ENCODE results near the gene TSSK3.
"Not testable (repeated sequence)": the region's sequence is repeated elsewhere in the genome, so short reads cannot be mapped to it uniquely, and the experiment has no call there.

Gene TSSK3

GRCh38 chr1:32352831-32353383 lies 9.4 kb upstream of the TSSK3 start:
- peaks cover 42% of the 10 kb centered on the region for H3K4me1 ChIP-seq (ENCODE audit: control insufficient read depth, insufficient read depth, low read length, unreplicated experiment)
- H3K4me3 ChIP-seq (ENCODE audit: low read depth, low read length): peak overlapping the region; percentile 76
- H3K27me3 ChIP-seq (ENCODE audit: insufficient read depth, low read length): no peaks in the 10 kb centered on the region
- no peaks in the 10 kb centered on the region for H3K36me3 ChIP-seq (ENCODE audit: insufficient read depth, low read length)
- H3K27ac ChIP-seq (ENCODE audit: low read depth, low read length): peak overlapping the region; percentile 41
- no peak overlapping the region for H2AFZ ChIP-seq (ENCODE audit: low read length, unreplicated experiment)
- H3K79me2 ChIP-seq (ENCODE audit: control insufficient read depth, insufficient read depth, low read length, unreplicated experiment): no peaks in the 10 kb centered on the region

- Histone ChIP-seq H3K36me3 (ENCODE audit: insufficient read depth, low read length) (no peaks in the 10 kb centered on the region), H3K4me3 (ENCODE audit: low read depth, low read length) (peak overlapping the region; percentile 76; the same call in 1 of the 2 replicates), H3K79me2 (ENCODE audit: control insufficient read depth, insufficient read depth, low read length, unreplicated experiment) (no peaks in the 10 kb centered on the region), H3K27ac (ENCODE audit: low read depth, low read length) (peak overlapping the region; percentile 41), H3K4me1 (ENCODE audit: control insufficient read depth, insufficient read depth, low read length, unreplicated experiment) (peaks cover 42% of the 10 kb centered on the region), H2AFZ (ENCODE audit: low read length, unreplicated experiment) (no peak overlapping the region), H3K27me3 (ENCODE audit: insufficient read depth, low read length) (no peaks in the 10 kb centered on the region)
Measured at GRCh38 chr1:32353431-32353830, 8.9 kb upstream of the TSSK3 start.

- peak overlapping the region; percentile 41 for H3K27ac ChIP-seq (ENCODE audit: low read depth, low read length)
Measured at GRCh38 chr1:32353886-32354570, 8.3 kb upstream of the TSSK3 start.

GRCh38 chr1:32355778-32356177 lies 6.6 kb upstream of the TSSK3 start:
- H2AFZ ChIP-seq (ENCODE audit: low read length, unreplicated experiment); H3K27me3 ChIP-seq (ENCODE audit: insufficient read depth, low read length); H3K27ac ChIP-seq (ENCODE audit: low read depth, low read length); H3K79me2 ChIP-seq (ENCODE audit: control insufficient read depth, insufficient read depth, low read length, unreplicated experiment); H3K36me3 ChIP-seq (ENCODE audit: insufficient read depth, low read length); H3K4me3 ChIP-seq (ENCODE audit: low read depth, low read length): not testable (repeated sequence)
- H3K4me1 ChIP-seq (ENCODE audit: control insufficient read depth, insufficient read depth, low read length, unreplicated experiment): peaks cover 27% of the 10 kb centered on the region

More at GRCh38 chr1:32353886-32354570, 8.3 kb upstream of the TSSK3 start:
- H3K27me3 ChIP-seq (ENCODE audit: insufficient read depth, low read length): no peaks in the 10 kb centered on the region
- H3K4me3 ChIP-seq (ENCODE audit: low read depth, low read length): no peak overlapping the region; the same call in 1 of the 2 replicates
- no peaks in the 10 kb centered on the region for H3K79me2 ChIP-seq (ENCODE audit: control insufficient read depth, insufficient read depth, low read length, unreplicated experiment)
- peaks cover 37% of the 10 kb centered on the region for H3K4me1 ChIP-seq (ENCODE audit: control insufficient read depth, insufficient read depth, low read length, unreplicated experiment)
- H2AFZ ChIP-seq (ENCODE audit: low read length, unreplicated experiment): no peak overlapping the region
- H3K36me3 ChIP-seq (ENCODE audit: insufficient read depth, low read length): no peaks in the 10 kb centered on the region

GRCh38 chr1:32356478-32356877 lies 5.9 kb upstream of the TSSK3 start:
- Histone ChIP-seq H2AFZ (ENCODE audit: low read length, unreplicated experiment) (no peak overlapping the region), H3K27ac (ENCODE audit: low read depth, low read length) (no peak overlapping the region), H3K4me1 (ENCODE audit: control insufficient read depth, insufficient read depth, low read length, unreplicated experiment) (peaks cover 24% of the 10 kb centered on the region), H3K27me3 (ENCODE audit: insufficient read depth, low read length) (no peaks in the 10 kb centered on the region), H3K4me3 (ENCODE audit: low read depth, low read length) (no peak overlapping the region), H3K79me2 (ENCODE audit: control insufficient read depth, insufficient read depth, low read length, unreplicated experiment) (no peaks in the 10 kb centered on the region), H3K36me3 (ENCODE audit: insufficient read depth, low read length) (no peaks in the 10 kb centered on the region)

GRCh38 chr1:32357614-32358013 lies 4.7 kb upstream of the TSSK3 start:
- no peaks in the 10 kb centered on the region for H3K79me2 ChIP-seq (ENCODE audit: control insufficient read depth, insufficient read depth, low read length, unreplicated experiment)
- no peak overlapping the region for H3K4me3 ChIP-seq (ENCODE audit: low read depth, low read length)
- no peaks in the 10 kb centered on the region for H3K36me3 ChIP-seq (ENCODE audit: insufficient read depth, low read length)
- H3K27me3 ChIP-seq (ENCODE audit: insufficient read depth, low read length): no peaks in the 10 kb centered on the region
- H3K4me1 ChIP-seq (ENCODE audit: control insufficient read depth, insufficient read depth, low read length, unreplicated experiment): peaks cover 19% of the 10 kb centered on the region
- no peak overlapping the region for H2AFZ ChIP-seq (ENCODE audit: low read length, unreplicated experiment)
- no peak overlapping the region for H3K27ac ChIP-seq (ENCODE audit: low read depth, low read length)

GRCh38 chr1:32358435-32358834 lies 3.9 kb upstream of the TSSK3 start:
- Histone ChIP-seq H3K4me1 (ENCODE audit: control insufficient read depth, insufficient read depth, low read length, unreplicated experiment) (peaks cover 11% of the 10 kb centered on the region), H3K36me3 (ENCODE audit: insufficient read depth, low read length) (no peaks in the 10 kb centered on the region; the same call in 1 of the 2 replicates), H3K27ac (ENCODE audit: low read depth, low read length) (no peak overlapping the region), H3K4me3 (ENCODE audit: low read depth, low read length) (no peak overlapping the region), H3K27me3 (ENCODE audit: insufficient read depth, low read length) (no peaks in the 10 kb centered on the region), H3K79me2 (ENCODE audit: control insufficient read depth, insufficient read depth, low read length, unreplicated experiment) (no peaks in the 10 kb centered on the region), H2AFZ (ENCODE audit: low read length, unreplicated experiment) (no peak overlapping the region)

- no peaks in the 10 kb centered on the region; the same call in 1 of the 2 replicates for H3K36me3 ChIP-seq (ENCODE audit: insufficient read depth, low read length)
- 0 out of 2 replicates have a peak overlapping the region, but pooled peaks have one; percentile 68 for H3K4me3 ChIP-seq (ENCODE audit: low read depth, low read length)
- no peaks in the 10 kb centered on the region for H3K79me2 ChIP-seq (ENCODE audit: control insufficient read depth, insufficient read depth, low read length, unreplicated experiment)
- no peak overlapping the region for H2AFZ ChIP-seq (ENCODE audit: low read length, unreplicated experiment)
- no peaks in the 10 kb centered on the region for H3K4me1 ChIP-seq (ENCODE audit: control insufficient read depth, insufficient read depth, low read length, unreplicated experiment)
- H3K27ac ChIP-seq (ENCODE audit: low read depth, low read length): no peak overlapping the region
- H3K27me3 ChIP-seq (ENCODE audit: insufficient read depth, low read length): no peaks in the 10 kb centered on the region
Measured at GRCh38 chr1:32361308-32361673, 1.0 kb upstream of the TSSK3 start.

GRCh38 chr1:32361674-32362473 lies 465 bp upstream of the TSSK3 start:
- Histone ChIP-seq H3K36me3 (ENCODE audit: insufficient read depth, low read length) (peaks cover 3% of the 10 kb centered on the region; the same call in 1 of the 2 replicates), H3K27me3 (ENCODE audit: insufficient read depth, low read length) (no peaks in the 10 kb centered on the region), H3K4me1 (ENCODE audit: control insufficient read depth, insufficient read depth, low read length, unreplicated experiment) (no peaks in the 10 kb centered on the region), H3K4me3 (ENCODE audit: low read depth, low read length) (peak overlapping the region; percentile 68), H2AFZ (ENCODE audit: low read length, unreplicated experiment) (no peak overlapping the region), H3K79me2 (ENCODE audit: control insufficient read depth, insufficient read depth, low read length, unreplicated experiment) (no peaks in the 10 kb centered on the region), H3K27ac (ENCODE audit: low read depth, low read length) (no peak overlapping the region)

GRCh38 chr1:32363713-32364112 lies 1.4 kb downstream of the TSSK3 start:
- no peak overlapping the region for H3K27ac ChIP-seq (ENCODE audit: low read depth, low read length)
- no peak overlapping the region for H2AFZ ChIP-seq (ENCODE audit: low read length, unreplicated experiment)

More at GRCh38 chr1:32363713-32364112, 1.4 kb downstream of the TSSK3 start:
- H3K79me2 ChIP-seq (ENCODE audit: control insufficient read depth, insufficient read depth, low read length, unreplicated experiment): no peaks in the 10 kb centered on the region
- H3K4me1 ChIP-seq (ENCODE audit: control insufficient read depth, insufficient read depth, low read length, unreplicated experiment): no peaks in the 10 kb centered on the region
- H3K36me3 ChIP-seq (ENCODE audit: insufficient read depth, low read length): peaks cover 12% of the 10 kb centered on the region; the same call in 1 of the 2 replicates
- no peak overlapping the region for H3K4me3 ChIP-seq (ENCODE audit: low read depth, low read length)
- H3K27me3 ChIP-seq (ENCODE audit: insufficient read depth, low read length): no peaks in the 10 kb centered on the region

Measured in ACC112 (cell line).